ENCODE measurements around the gene CTNNA3. TPM values are rescaled to one million over a fixed set of nuclear protein-coding genes. Genes with fewer than 3 reads are reported as not detected.

Gene CTNNA3
- total RNA-seq, 1 experiment from 2014 or later = 0.32 TPM

DNA sequence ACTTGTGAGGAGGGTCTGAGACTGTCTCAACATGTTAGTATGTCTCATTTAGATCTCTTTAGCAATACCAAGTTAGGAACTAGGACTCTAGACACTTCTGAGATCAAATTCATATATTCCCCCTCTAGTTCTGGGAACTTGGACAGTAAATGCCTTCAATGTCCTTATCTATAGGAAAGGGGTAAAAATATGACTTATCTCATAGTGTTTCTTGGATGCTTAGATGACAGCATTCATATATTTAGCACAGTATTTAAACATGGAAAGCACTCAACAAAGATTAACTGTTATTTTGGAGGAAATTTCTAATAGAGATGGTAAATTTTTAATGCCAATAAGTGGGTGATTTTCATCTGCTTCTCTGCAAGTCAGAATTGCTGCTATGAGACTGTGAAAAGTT, 154.6 kb downstream of the CTNNA3 start:
- H3K9me3 ChIP-seq (ENCODE audit: control insufficient read depth in 1 of 2, insufficient read depth in 1 of 2, low read depth in 1 of 2, low read length in 2 of 2) = no peaks in the 10 kb centered on the region
- H3K4me1 ChIP-seq (ENCODE audit: control insufficient read depth in 1 of 2, insufficient read depth in 2 of 2, low read length in 2 of 2) = no peaks in the 10 kb centered on the region
- ATAC-seq (no peak), DNase-seq (ENCODE audit: low read depth, low spot score) (no peak)
- RAD21 ChIA-PET (ENCODE audit: low non-redundant PET in 1 of 2, low total read pairs in 2 of 2, uncharacterized antibody in 2 of 2, unreplicated experiment in 2 of 2) = no interaction called here
- no peaks in the 10 kb centered on the region for H4K20me1 ChIP-seq (ENCODE audit: insufficient read depth)
- no peaks in the 10 kb centered on the region for H3K9me2 ChIP-seq (ENCODE audit: insufficient read depth)
- H3K4me2 ChIP-seq (ENCODE audit: low read length) = no peak overlapping the region
- no peaks in the 10 kb centered on the region for H3K79me2 ChIP-seq (ENCODE audit: insufficient read depth, low read length)
- H3K27me3 ChIP-seq (ENCODE audit: insufficient read depth, low read length) = no peaks in the 10 kb centered on the region
- no peak overlapping the region for H2AFZ ChIP-seq (ENCODE audit: low read depth, low read length, poor library complexity, severe bottlenecking)
- POLR2A ChIA-PET = no interaction called here
- intact Hi-C loops (cut with micrococcal nuclease) = no loop called here
- BruUV-seq (replicated peaks) = no TSS peak
- no peak overlapping the region for H3K4me3 ChIP-seq (replicated peaks in 1 of 2; ENCODE audit: low read depth in 1 of 2, low read length in 2 of 2)
- no peak for TF ChIP-seq POLR2AphosphoS5 (IDR thresholded peaks at IDR 0.05; ENCODE audit: low read depth, low read length)
- TF ChIP-seq FOSL1 (IDR thresholded peaks at IDR 0.05; ENCODE audit: low read depth) = no peak
- no peak for TF ChIP-seq ZFX (IDR thresholded peaks at IDR 0.05)
- TF ChIP-seq RAD21 (IDR thresholded peaks at IDR 0.05; ENCODE audit: low read depth) = no peak
- no peak for TF ChIP-seq JUND (IDR thresholded peaks at IDR 0.05)
- TF ChIP-seq SIN3A (IDR thresholded peaks at IDR 0.05; ENCODE audit: low read depth) = no peak
- no peak for TF ChIP-seq ZNF274 (IDR thresholded peaks at IDR 0.05; ENCODE audit: low read depth, low read length)
- TF ChIP-seq EZH2 (IDR thresholded peaks at IDR 0.05) = no peak
- H3K36me3 ChIP-seq (ENCODE audit: control insufficient read depth in 1 of 2, insufficient read depth in 2 of 2, low read length in 2 of 2) = no peaks in the 10 kb centered on the region
- no peak overlapping the region for H3K27ac ChIP-seq (ENCODE audit: low read depth, low read length)
- CTCF ChIA-PET = no interaction called here
- no peak overlapping the region for H3K9ac ChIP-seq (ENCODE audit: low read length)

DNA sequence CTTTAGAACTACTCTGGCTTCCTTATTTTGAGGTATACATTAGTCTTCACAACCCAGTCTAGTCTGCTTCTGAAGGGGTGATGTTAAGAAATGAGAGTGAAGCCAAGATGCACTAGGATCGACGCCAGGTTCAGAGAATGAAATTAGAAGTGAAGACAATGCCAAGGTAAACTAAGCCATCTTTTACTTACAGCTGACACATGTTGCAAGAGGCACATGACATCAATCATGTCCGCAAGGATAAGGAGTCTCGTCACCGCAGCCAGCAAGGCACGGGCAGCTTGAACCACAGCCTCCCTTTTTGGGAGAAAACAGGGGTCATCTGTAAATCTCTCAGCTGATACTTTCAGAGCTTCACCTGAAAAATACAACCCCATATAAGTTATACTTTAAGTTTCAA, 156.7 kb downstream of the CTNNA3 start:
- ATAC-seq (no peak), DNase-seq (ENCODE audit: low read depth, low spot score) (no peak)
- ChIA-PET POLR2A (no interaction called here), CTCF (no interaction called here), RAD21 (ENCODE audit: low non-redundant PET in 1 of 2, low total read pairs in 2 of 2, uncharacterized antibody in 2 of 2, unreplicated experiment in 2 of 2) (no interaction called here)
- Histone ChIP-seq H3K4me3 (replicated peaks in 1 of 2; ENCODE audit: low read depth in 1 of 2, low read length in 2 of 2) (no peak overlapping the region), H3K79me2 (ENCODE audit: insufficient read depth, low read length) (no peaks in the 10 kb centered on the region), H3K36me3 (ENCODE audit: control insufficient read depth in 1 of 2, insufficient read depth in 2 of 2, low read length in 2 of 2) (no peaks in the 10 kb centered on the region), H3K9ac (ENCODE audit: low read length) (no peak overlapping the region), H3K4me1 (ENCODE audit: control insufficient read depth in 1 of 2, insufficient read depth in 2 of 2, low read length in 2 of 2) (no peaks in the 10 kb centered on the region), H4K20me1 (ENCODE audit: insufficient read depth) (no peaks in the 10 kb centered on the region), H3K27ac (ENCODE audit: low read depth, low read length) (no peak overlapping the region), H3K9me2 (ENCODE audit: insufficient read depth) (no peaks in the 10 kb centered on the region), H3K27me3 (ENCODE audit: insufficient read depth, low read length) (no peaks in the 10 kb centered on the region), H3K4me2 (ENCODE audit: low read length) (no peak overlapping the region), H3K9me3 (ENCODE audit: control insufficient read depth in 1 of 2, insufficient read depth in 1 of 2, low read depth in 1 of 2, low read length in 2 of 2) (no peaks in the 10 kb centered on the region), H2AFZ (ENCODE audit: low read depth, low read length, poor library complexity, severe bottlenecking) (no peak overlapping the region)
- no TSS peak for BruUV-seq (replicated peaks)
- intact Hi-C loops (cut with micrococcal nuclease) = no loop called here
- TF ChIP-seq CEBPB (IDR thresholded peaks at IDR 0.05; ENCODE audit: low read depth) (no peak), ELF1 (IDR thresholded peaks at IDR 0.05; ENCODE audit: borderline replicate concordance, low read depth) (no peak), SP1 (IDR thresholded peaks at IDR 0.05; ENCODE audit: low read depth) (no peak), JUND (IDR thresholded peaks at IDR 0.05) (no peak), ZNF274 (IDR thresholded peaks at IDR 0.05; ENCODE audit: low read depth, low read length) (no peak), TCF7L2 (IDR thresholded peaks at IDR 0.05; ENCODE audit: borderline replicate concordance, extremely low read depth, insufficient read depth, insufficient read length) (no peak), ZFX (IDR thresholded peaks at IDR 0.05) (no peak), CBX3 (IDR thresholded peaks at IDR 0.05; ENCODE audit: low read depth) (no peak), EZH2phosphoT487 (IDR thresholded peaks at IDR 0.05; ENCODE audit: borderline replicate concordance) (no peak), SIN3A (IDR thresholded peaks at IDR 0.05; ENCODE audit: low read depth) (no peak), EGR1 (IDR thresholded peaks at IDR 0.05; ENCODE audit: low read depth) (no peak), REST (IDR thresholded peaks at IDR 0.05; ENCODE audit: low read depth) (no peak), POLR2A (IDR thresholded peaks at IDR 0.05; ENCODE audit: borderline replicate concordance, extremely low read depth, insufficient read depth, insufficient read length) (no peak), FOSL1 (IDR thresholded peaks at IDR 0.05; ENCODE audit: low read depth) (no peak), SRF (IDR thresholded peaks at IDR 0.05; ENCODE audit: low read depth) (no peak)
- TF ChIP-seq, protein P1, sequence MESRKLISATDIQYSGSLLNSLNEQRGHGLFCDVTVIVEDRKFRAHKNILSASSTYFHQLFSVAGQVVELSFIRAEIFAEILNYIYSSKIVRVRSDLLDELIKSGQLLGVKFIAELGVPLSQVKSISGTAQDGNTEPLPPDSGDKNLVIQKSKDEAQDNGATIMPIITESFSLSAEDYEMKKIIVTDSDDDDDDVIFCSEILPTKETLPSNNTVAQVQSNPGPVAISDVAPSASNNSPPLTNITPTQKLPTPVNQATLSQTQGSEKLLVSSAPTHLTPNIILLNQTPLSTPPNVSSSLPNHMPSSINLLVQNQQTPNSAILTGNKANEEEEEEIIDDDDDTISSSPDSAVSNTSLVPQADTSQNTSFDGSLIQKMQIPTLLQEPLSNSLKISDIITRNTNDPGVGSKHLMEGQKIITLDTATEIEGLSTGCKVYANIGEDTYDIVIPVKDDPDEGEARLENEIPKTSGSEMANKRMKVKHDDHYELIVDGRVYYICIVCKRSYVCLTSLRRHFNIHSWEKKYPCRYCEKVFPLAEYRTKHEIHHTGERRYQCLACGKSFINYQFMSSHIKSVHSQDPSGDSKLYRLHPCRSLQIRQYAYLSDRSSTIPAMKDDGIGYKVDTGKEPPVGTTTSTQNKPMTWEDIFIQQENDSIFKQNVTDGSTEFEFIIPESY (IDR thresholded peaks at IDR 0.05; ENCODE audit: extremely low read depth, insufficient replicate concordance, low read length) = no peak
